Stomach (tissue), 4 donors: Measurements from ENCODE around the gene ENPP6.

ENCODE experiments used
- POLR2AphosphoS5 ChIP-seq, 3 donors: sonication (generic); formaldehyde crosslinking; IDR thresholded peaks; one replicate each; pipeline ENCODE4 v1.6.1; 2016; ENCODE audit warnings: antibody characterized with exemption in 3 of 3
- TF ChIP-seq, protein P1 (sequence below), 7 experiments: fragments of 450-650 bp in 4 of 7; fragments of 200-600 bp in 3 of 7; sonication (generic) in 3 of 7; IDR thresholded peaks; one replicate each; pipeline ENCODE4 v1.5.1; 2016 to 2019; ENCODE audit warnings: antibody characterized with exemption in 7 of 7, control low read depth in 2 of 7, mild to moderate bottlenecking in 1 of 7

DNA sequence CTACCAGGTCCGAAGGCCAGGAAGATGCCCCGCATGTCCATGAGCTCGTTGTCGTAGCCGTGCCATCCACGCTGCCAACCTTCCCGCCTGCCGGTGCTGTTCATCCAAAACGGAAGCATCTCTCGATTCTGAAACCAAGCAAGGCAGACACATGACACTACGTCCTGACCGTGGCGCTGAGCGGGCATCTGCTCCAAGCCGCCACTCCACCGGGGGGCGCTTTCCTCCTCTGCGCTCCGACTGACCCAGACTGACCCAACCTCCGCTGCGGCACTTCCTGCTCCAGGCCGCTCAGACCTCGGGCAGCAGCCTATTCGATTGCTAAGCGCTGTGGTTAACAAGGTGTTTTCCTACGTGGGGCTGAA, 120.5 kb downstream of the ENPP6 start:
- no peak for TF ChIP-seq POLR2AphosphoS5 (IDR thresholded peaks at IDR 0.05)
- TF ChIP-seq, protein P1, sequence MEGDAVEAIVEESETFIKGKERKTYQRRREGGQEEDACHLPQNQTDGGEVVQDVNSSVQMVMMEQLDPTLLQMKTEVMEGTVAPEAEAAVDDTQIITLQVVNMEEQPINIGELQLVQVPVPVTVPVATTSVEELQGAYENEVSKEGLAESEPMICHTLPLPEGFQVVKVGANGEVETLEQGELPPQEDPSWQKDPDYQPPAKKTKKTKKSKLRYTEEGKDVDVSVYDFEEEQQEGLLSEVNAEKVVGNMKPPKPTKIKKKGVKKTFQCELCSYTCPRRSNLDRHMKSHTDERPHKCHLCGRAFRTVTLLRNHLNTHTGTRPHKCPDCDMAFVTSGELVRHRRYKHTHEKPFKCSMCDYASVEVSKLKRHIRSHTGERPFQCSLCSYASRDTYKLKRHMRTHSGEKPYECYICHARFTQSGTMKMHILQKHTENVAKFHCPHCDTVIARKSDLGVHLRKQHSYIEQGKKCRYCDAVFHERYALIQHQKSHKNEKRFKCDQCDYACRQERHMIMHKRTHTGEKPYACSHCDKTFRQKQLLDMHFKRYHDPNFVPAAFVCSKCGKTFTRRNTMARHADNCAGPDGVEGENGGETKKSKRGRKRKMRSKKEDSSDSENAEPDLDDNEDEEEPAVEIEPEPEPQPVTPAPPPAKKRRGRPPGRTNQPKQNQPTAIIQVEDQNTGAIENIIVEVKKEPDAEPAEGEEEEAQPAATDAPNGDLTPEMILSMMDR (IDR thresholded peaks at IDR 0.05), result peak in 1 of 7 experiments; percentile 20
